ENCODE measurements around the gene SH3BP5.

GRCh38 chr3:15306979-15307359 is 25.4 kb downstream of the SH3BP5 start:
- no peak for TF ChIP-seq EZH2 (IDR thresholded peaks at IDR 0.05; ENCODE audit: borderline replicate concordance)
- TF ChIP-seq CTCF (IDR thresholded peaks at IDR 0.05; ENCODE audit: poor library complexity) = no peak
- no peak for TF ChIP-seq EZH2phosphoT487 (IDR thresholded peaks at IDR 0.05; ENCODE audit: low read depth, severe bottlenecking, unreplicated experiment)

Data from hepatocyte (in vitro differentiated cells).